HG03439 (cell line): Measurements from ENCODE around the gene GPR39.

ENCODE experiments used
- ATAC-seq: cut with Tn5 transposase; IDR thresholded peaks from one replicate; pipeline ENCODE4 v1.9.1; 2021; ENCODE audit warnings: mild to moderate bottlenecking, moderate library complexity; ENCODE audit not compliant: unreplicated experiment

The GPR39 gene

DNA sequence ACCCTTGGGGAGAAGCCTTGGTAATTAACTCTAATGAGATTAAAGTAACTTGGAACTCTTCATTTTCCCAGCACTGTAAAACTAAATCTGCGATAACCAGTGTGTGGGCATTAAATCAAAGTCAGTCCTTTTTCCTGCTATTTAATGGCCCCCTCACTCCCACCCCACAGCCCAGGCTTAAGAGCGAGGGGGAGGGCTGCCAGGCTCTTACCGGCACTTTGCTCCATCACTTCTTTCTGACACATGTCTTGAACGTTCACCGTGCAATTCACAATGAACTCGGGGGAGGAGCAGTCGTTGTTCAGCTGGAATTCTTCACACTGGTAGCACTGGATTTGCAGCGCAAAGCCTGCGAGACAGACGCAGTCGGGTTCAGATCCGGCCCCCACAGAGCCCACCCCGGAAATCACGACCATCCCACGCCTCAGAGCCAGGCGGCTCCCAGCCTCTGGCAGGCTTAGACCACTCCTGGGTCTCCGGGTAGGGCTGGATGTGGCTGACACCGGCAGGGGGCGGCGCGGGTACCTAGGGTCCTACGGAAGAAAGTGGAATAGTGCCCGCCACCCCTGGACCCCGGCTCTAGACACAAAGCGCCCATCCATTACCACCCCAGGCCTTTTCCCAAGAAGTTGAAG is 251.7 kb downstream of the GPR39 start:
- no peak for ATAC-seq

DNA sequence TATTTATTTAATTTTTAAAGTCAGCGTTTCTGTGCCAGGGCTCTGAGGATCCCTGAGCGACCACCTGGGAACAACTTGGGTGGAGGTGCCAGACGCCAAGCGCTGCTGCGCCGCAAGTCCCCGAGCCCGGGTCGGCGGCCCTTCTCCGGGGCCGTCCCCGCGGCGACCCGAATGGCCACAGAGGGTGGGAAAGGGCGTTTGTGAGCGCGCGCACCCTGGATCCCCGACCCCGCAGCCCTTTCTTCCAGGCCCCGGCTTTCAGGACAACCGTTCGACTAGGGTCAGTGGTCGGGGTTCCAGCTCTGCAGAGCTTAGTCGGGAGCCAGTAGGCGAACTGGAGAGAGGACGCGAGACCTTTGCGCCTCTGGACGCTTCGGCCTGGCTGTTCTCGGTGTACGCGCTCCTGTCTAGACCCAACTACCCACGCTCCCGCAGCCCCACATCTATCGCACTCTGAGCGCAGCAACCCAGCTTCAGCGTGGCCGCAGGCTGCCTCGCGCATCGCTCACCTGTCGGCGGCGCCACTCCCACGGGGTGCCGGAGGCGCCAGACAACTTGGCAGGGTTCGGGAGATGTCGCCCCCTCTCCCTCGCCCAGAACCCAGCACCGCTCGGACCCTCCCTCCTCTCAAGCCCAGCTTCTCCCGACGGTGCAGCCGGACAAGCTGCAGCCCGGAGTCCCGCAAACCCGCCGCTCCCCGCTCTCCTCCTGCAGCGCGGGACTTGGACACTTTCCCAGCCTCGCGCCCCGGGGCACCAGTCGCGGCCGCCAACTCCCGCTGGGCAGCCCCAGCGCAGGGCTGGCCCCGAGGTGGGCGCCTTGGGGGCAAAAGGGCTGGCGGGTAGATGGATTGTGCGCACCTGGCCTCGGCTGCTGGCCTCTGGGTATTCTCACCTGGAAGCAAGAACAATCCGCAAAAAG is 252.6 kb downstream of the GPR39 start:
- no peak for ATAC-seq

- ATAC-seq, result no peak
Observed at GRCh38 chr2:132669908-132670495, 253.4 kb downstream of the GPR39 start, which contains the start of gene LYPD1. Gene LYPD1, minus strand, starts transcription at chr2:132670205. Its CDS starts 273 bp downstream, at chr2:132669932.

DNA sequence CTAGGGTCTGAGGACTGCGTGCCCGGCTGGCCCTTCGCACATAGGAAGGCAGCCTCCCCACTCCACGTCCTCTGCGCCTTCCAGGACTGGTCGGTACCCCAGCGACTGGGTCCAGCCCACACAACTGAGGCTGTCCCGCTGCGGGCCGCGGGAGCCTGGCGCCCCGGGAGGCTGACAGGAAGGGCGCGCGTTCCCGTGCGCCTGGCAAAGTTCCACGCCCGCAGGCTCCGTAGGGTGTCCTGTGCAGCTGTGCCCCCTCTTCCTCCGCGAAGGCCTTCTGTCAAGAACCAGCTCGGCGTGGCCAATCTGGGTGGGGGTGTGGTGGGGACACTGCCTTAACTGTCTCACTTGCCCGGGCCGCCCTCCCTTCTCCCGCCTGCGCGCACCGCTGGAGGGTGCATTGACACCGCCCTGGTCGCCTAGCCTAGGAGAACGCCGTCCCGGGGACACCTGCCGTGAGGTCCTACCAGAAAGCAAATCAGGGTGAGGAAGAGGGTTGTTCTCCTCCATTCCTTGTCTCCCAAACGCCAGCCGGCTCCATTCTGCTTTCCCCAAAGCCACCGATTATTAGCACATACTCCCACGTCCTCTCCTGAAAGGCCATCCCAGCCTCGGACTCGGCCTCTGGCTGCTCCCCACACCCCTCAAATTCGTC is 254.0 kb downstream of the GPR39 start:
- no peak for ATAC-seq

- no peak for ATAC-seq
Observed at GRCh38 chr2:132671151-132671835, 254.7 kb downstream of the GPR39 start.

GRCh38 chr2:132676999-132677398 is 260.4 kb downstream of the GPR39 start:
- no peak for ATAC-seq

GRCh38 chr2:132677661-132678060 is 261.1 kb downstream of the GPR39 start:
- ATAC-seq, result no peak

GRCh38 chr2:132678483-132678882 is 261.9 kb downstream of the GPR39 start:
- ATAC-seq, result no peak

DNA sequence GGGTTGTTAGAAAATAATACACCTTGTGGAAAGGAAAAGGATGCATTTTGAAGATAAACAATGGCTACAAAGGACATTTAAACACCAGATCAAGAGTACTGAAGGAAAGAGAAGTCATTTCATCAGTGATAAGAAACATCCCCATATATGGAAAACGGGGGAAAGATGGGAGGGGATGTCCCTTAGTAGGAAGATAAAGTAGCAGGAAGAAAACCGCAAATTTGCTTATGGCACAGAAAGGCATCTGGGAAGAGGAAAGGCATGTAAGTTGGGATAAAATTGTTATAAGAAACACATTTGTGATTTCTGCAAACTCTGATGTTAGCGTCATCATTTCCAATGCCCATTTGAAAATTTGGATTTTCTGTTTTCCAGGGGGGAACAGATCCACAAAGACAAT is 263.9 kb downstream of the GPR39 start:
- no peak for ATAC-seq

GRCh38 chr2:132681766-132682165 is 265.2 kb downstream of the GPR39 start:
- ATAC-seq, result no peak

- no peak for ATAC-seq
Observed at GRCh38 chr2:132690664-132691303, 274.2 kb downstream of the GPR39 start.

DNA sequence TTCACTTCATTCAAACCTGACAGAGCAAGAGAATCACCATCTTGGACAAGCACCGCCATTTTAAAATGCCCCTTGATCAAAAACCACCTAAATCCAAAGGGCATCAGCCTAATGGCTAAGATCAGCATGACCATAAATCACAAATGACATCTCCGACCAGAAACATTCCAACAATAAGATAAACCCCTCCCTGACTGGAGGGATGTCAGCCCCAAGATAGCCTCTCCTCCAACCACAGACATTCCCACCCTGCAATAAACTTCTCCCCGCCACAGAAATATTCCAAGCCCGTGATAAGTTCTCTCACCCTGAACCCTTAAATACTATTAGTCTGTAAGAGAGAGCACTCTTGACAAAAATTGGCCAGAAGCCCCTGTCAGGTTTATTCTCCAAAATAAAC is 275.0 kb downstream of the GPR39 start:
- ATAC-seq, result no peak

DNA sequence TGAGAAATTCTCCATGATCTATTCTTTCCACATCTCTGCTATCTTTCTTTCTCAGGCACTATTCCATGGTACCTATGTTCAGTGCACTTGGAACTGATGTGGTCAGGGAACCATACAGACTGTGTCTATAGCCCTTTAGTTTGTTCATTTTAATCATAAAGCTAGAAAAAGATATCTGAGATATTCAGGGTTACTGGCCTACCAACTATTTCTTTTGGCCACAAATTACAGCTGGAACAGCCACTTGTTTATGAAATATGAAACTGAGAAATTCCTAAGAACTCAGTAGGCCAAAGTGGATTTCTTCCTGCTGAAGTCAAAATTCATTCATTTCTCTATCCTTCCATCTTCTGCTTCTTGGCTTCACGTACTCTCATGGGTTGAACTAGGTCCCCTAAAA is 276.2 kb downstream of the GPR39 start:
- no peak for ATAC-seq
